Fibroblast of the conjunctiva (primary cell): ENCODE data around the gene VKORC1L1.
A peak's percentile ranks its signal among the peaks of the same experiment; 100 is the strongest.
"Not testable (repeated sequence)": the region's sequence is repeated elsewhere in the genome, so short reads cannot be mapped to it uniquely, and the experiment has no call there.

Experiments used
- DNase-seq: peaks from one replicate; pipeline ENCODE4 v3.0.0-alpha.2; 2010; ENCODE audit warnings: low read depth

VKORC1L1 gene

DNA sequence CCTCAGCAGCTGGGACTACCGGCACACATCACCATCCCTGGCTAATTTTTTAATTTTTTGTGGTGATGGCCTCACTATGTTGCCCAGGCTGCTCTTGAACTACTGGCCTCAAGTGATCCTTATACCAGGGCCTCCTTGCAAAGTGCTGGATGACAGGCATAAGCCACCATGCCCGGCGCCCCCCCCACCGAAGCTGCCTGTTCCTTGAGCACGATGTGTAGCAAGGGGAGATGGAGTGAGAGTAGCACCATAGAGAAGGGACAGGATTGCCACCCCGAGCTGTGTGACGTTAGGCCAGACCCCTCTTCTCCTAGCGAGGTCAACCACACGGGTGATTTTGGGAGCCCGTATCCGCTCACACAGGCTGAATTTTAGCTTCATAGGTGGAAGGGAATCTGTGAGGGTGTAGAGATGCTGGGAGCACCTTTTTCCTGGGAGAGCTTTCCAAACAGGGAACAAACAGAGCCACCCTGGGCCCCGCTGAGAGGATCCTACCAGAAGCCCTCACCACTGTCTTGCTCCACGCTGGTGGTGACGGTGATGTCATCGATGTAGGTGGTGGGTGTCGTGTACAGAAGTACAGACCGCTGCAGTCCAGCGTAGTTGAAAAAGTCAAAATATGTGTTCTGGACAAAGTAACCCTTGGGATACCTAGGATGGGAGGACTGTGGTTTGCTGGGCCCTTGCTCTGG lies 106.2 kb downstream of the VKORC1L1 start:
- DNase-seq: no peak

- DNase-seq: no peak
Measured at GRCh38 chr7:65979583-65980477, 107.0 kb downstream of the VKORC1L1 start.

DNA sequence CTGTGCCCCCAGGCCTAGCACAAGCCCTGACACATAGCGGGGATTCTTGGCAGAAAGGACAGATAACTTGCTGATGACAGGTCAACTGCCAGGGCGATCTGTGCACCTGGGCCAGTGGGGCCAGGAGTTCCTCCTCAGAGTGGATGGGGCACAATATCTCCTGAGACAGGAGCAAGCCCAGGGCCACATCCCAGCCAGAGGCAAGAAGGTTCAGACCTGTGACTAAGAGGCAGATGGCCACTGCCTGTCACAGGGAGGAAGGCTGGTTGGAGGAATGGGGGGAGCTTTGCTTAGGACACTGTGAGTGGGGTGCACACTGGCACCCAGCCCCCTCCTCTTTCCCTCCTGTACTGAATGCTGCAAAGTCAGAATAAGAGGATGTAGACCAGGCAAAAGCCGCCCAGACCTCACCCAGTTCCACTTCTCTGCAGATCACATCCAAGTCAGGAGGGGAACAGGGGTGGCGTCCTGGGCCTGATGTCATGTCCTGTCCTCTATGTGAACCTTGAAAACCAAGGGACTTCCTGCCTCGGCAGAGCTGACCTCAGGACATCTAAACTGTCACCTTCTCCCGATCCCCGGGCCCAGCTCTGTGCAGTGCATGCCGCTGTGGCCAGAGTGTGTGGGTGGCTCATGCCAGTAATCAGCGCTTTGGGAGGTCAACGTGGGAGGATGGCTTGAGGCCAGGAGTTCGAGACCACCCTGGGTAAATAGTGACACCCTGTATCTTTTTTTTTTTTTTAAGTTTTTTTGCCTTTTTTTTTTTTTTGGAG lies 107.8 kb downstream of the VKORC1L1 start:
- no peak for DNase-seq

- peak; percentile 70 for DNase-seq
Measured at GRCh38 chr7:65981965-65982792, 109.3 kb downstream of the VKORC1L1 start, which contains the start of gene GUSB. Gene GUSB (minus strand): TSS chr7:65982213. CDS start chr7:65982183, 30 bp downstream.

GRCh38 chr7:65983965-65984658 lies 111.2 kb downstream of the VKORC1L1 start:
- DNase-seq: no peak

- no peak for DNase-seq
Measured at GRCh38 chr7:65988084-65988483, 115.2 kb downstream of the VKORC1L1 start.

DNA sequence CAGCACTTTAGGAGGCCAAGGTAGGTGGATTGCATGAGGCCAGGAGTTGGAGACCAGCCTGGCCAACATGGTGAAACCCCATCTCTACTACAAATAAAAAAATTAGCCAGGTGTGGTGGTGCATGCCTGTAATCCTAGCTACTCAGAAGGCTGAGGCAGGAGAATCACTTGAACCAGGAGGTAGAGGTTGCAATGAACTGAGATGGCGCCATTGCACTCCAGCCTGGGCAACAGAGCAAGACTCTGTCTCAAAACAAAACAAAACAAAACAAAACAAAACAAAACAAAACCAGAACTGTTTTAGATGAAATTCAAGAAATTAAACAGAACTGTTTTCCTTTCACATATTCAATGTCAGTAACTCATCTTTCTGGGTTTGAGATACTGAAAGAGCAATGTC lies 115.6 kb downstream of the VKORC1L1 start:
- not testable (repeated sequence) for DNase-seq

- DNase-seq: no peak
Measured at GRCh38 chr7:65989694-65990080, 116.8 kb downstream of the VKORC1L1 start.

DNA sequence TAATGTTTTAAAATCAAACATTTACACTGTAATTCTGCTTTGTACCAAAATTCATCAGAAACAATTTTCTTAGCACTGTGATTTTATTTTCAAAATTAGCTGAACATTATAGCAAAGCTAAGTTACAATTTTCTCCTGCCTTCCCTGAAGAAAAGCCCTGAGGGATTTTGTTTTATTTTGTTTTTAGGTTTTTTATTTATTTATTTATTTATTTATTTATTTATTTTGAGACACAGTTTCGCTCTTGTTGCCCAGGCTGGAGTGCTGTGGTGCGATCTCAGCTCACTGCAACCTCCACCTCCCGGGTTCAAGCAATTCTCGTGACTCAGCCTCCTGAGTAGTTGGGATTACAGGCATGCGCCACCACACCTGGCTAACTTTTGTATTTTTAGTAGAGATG lies 119.0 kb downstream of the VKORC1L1 start:
- not testable (repeated sequence) for DNase-seq

DNA sequence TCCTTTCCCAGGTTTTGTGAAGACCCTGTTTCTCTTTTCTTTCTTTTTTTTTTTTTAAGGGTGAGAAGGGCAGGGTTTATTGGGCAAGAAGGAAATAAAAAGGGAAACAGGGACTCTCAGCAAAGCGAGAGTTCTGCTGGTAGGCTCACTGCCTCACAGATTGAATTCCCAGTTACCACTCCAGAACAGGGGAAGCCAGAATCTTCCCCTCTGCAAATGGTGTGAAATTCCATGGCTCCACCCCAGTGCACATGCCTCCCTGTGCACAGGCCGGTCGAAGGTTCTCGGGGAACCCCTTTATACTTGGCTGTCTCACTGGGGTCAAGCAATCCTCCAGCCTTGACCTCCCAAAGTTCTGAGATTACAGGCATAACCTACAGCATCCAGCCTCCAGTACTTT lies 119.7 kb downstream of the VKORC1L1 start:
- no peak for DNase-seq

GRCh38 chr7:65994984-65995383 lies 122.1 kb downstream of the VKORC1L1 start:
- not testable (repeated sequence) for DNase-seq

DNA sequence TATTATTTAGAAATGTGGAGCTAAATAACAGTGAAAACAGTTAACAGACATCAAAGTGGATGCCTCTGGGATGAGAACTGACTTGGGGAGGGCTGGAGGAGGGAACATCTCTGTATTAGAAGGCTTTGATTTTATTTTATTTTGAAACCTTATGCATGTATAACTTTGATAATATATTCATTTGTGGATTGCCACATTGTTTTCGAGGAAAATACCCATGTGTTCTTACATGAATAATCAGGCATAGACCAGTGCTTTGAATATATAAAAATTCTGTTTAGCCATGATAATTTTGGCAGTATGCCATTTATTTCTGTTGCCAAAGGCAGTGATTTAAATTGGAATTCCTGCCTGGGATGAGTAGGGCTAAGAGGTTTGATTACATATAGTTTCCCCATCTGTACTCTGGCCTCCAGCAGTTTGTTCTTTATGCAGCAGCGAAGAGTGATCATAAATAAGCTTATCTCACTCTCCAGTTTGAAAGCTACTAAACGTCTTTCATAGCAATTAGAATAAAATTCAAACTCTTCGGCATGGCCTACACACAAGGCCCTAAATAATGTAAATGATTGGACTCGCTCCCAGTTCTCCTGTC lies 128.0 kb downstream of the VKORC1L1 start:
- DNase-seq: not testable (repeated sequence)

- not testable (repeated sequence) for DNase-seq
Measured at GRCh38 chr7:66005115-66005671, 132.3 kb downstream of the VKORC1L1 start.

DNA sequence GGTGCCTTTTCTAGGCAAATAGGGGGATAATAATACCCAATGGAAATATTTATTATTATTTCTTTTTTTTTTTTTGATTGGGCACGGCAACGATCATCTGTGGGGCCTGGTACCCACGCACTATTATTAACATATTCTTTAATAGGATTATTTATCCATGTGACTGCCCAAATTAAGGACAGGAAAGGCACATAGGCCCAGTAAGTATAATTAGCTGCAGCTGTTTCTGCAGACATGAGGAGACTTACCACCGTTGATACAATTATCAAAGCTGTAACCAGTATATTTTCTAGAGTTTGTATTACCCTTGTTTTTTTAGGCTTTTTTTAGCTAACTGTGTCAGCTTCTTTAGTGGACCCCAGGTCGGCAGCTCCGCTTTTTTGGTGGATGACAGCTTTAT lies 134.4 kb downstream of the VKORC1L1 start:
- DNase-seq: no peak
